ENCODE data around the gene UPP2.

The UPP2 gene

DNA sequence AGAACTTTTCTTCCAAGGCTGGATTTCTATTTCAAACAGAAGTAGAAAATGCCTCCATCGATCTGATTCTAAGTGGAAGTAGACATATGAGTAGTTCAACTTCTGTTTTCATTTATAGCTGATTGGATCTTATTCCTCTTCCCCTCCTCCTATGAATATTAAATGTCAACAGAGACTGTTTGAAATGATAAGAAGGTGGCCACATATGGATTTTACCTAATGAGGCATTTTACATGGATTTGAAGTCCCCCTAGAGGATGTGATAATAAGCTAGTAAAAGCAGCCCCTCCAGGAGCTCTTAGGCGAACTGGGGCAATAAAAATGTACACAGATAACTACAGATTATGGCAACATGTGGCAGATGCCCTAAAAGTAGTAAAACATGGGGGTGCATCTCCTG lies 71.0 kb downstream of the UPP2 start:
- DNase-seq (ENCODE audit: low spot score in 2 of 2) (no peak), ATAC-seq (replicated peaks; ENCODE audit: extremely low read depth, poor library complexity, severe bottlenecking) (no peak)
- Mint-ChIP-seq H3K36me3 (ENCODE audit: insufficient read depth) (no peaks in the 10 kb centered on the region), H3K27ac (ENCODE audit: low read depth) (no peak overlapping the region), H3K4me1 (no peaks in the 10 kb centered on the region), H3K9me3 (peaks cover 4% of the 10 kb centered on the region), H3K4me3 (no peak overlapping the region), H3K27me3 (peaks cover 23% of the 10 kb centered on the region)

DNA sequence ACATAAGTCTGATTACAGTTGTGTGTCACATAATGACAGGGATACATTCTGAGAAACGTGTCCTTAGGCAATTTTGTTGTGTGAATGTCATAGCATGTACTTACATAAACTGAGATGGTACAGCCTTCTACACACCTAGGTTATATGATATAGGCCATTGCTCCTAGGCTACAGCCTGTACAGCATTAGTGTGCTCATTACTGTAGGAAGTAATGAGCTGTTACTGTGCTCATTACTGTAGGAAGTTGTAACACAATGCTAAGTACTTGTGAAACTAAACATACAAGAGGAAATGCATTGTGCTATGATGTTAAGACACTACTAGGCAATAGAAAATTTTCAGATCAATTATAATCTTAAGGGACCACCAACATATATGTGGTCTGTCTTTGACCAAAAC lies 72.8 kb downstream of the UPP2 start:
- ATAC-seq (replicated peaks; ENCODE audit: extremely low read depth, poor library complexity, severe bottlenecking) (no peak), DNase-seq (ENCODE audit: low spot score in 2 of 2) (no peak)
- Mint-ChIP-seq H3K36me3 (ENCODE audit: insufficient read depth) (no peaks in the 10 kb centered on the region), H3K4me3 (no peak overlapping the region), H3K27ac (ENCODE audit: low read depth) (no peak overlapping the region), H3K27me3 (peaks cover 24% of the 10 kb centered on the region), H3K4me1 (no peaks in the 10 kb centered on the region), H3K9me3 (peaks cover 4% of the 10 kb centered on the region)

DNA sequence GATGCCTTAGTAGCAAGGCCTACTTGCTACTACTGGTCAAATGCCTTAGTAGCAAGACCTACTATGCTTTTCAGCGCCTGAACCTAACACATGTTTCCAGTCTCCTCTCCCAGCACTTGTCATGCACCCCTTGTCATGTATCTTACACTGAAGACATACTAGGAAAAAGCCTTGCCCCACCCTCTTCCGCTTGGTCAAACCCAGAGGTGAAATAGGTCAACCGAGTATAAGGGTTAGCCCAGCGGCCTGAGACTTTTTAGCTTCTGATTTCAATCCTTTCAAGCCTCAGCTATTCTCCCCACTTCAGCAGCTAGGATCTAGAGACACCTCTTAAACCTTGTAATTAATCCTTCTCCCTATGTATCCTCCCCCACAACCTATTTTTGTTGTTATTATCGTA lies 73.3 kb downstream of the UPP2 start:
- H3K4me3 Mint-ChIP-seq, result no peak overlapping the region
- H3K4me1 Mint-ChIP-seq, result no peaks in the 10 kb centered on the region
- no peak for ATAC-seq (replicated peaks; ENCODE audit: extremely low read depth, poor library complexity, severe bottlenecking)

DNA sequence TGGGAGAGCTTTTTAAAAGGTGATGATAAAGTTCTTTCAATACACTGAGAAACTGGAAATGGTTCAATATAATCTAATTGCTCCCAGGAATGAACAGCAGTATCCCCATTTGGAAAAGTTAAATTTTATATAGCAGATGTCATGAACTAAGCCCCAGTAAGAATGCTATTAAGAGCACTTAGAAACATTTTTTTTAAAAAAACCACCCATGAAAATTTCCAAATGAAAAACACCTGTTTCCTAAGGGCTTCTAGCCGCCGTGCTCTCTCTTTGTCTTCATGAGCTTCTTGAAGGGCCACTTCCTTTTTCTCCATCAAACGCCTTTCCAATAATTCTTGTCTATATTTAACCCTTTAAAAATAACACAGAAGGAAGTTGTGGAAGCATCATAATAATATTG lies 77.0 kb downstream of the UPP2 start:
- Mint-ChIP-seq H3K9me3 (no peaks in the 10 kb centered on the region), H3K4me3 (no peak overlapping the region), H3K27me3 (peaks cover 40% of the 10 kb centered on the region), H3K4me1 (no peaks in the 10 kb centered on the region), H3K36me3 (ENCODE audit: insufficient read depth) (no peaks in the 10 kb centered on the region), H3K27ac (ENCODE audit: low read depth) (no peak overlapping the region)
- DNase-seq (ENCODE audit: low spot score in 2 of 2), result no peak
- no peak for ATAC-seq (replicated peaks; ENCODE audit: extremely low read depth, poor library complexity, severe bottlenecking)

More for the DNA sequence above, 73.3 kb downstream of the UPP2 start:
- DNase-seq (ENCODE audit: low spot score in 2 of 2), result no peak
- Mint-ChIP-seq H3K36me3 (ENCODE audit: insufficient read depth) (no peaks in the 10 kb centered on the region), H3K9me3 (peaks cover 4% of the 10 kb centered on the region), H3K27ac (ENCODE audit: low read depth) (no peak overlapping the region), H3K27me3 (peaks cover 28% of the 10 kb centered on the region)

DNA sequence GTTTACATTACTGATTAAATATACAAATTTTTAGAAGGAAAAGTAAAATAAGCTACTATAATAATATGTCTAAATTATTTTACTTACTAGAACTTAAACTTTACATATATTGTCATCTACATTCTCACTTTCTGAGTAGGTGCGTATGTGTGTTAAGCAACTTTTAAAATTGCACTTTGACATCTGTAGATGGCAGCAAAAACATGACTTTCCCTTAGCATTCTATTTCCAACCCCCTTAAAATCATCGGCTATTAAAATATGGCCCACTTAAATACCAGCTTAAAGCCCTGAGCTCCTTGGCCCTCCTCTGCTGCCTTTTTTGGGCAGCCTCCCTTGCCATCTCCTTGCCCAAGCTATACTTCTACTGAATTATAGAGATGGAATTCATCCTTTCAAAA lies 78.0 kb downstream of the UPP2 start:
- ATAC-seq (replicated peaks; ENCODE audit: extremely low read depth, poor library complexity, severe bottlenecking) (no peak), DNase-seq (ENCODE audit: low spot score in 2 of 2) (no peak)
- Mint-ChIP-seq H3K36me3 (ENCODE audit: insufficient read depth) (no peaks in the 10 kb centered on the region), H3K27me3 (peaks cover 40% of the 10 kb centered on the region), H3K27ac (ENCODE audit: low read depth) (no peak overlapping the region), H3K4me3 (no peak overlapping the region), H3K4me1 (no peaks in the 10 kb centered on the region), H3K9me3 (no peaks in the 10 kb centered on the region)

DNA sequence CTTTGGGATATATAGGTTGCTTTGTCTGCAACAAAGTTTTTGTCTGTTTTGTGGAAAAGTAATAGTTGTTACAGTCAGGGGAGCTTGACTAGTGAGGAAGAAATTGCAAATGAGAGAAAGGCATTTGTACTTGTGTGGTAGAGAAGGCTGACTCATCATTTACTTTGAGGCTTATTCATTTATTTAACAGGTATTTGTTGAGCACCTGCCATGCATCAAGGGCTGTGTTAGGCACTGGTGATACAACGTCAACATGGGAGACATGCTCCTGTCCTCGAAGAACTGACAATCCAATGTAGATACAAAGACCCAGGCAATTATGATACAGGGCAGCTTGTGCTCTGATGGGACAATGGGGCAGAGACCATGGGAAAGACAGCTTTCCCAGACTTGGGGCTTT lies 79.5 kb downstream of the UPP2 start:
- H3K27ac Mint-ChIP-seq (ENCODE audit: low read depth), result no peak overlapping the region
- H3K36me3 Mint-ChIP-seq (ENCODE audit: insufficient read depth), result no peaks in the 10 kb centered on the region
- ATAC-seq (replicated peaks; ENCODE audit: extremely low read depth, poor library complexity, severe bottlenecking), result no peak
- H3K4me1 Mint-ChIP-seq, result no peaks in the 10 kb centered on the region
- no peaks in the 10 kb centered on the region for H3K9me3 Mint-ChIP-seq
- H3K4me3 Mint-ChIP-seq, result no peak overlapping the region
- no peak for DNase-seq (ENCODE audit: low spot score in 2 of 2)
- peaks cover 27% of the 10 kb centered on the region for H3K27me3 Mint-ChIP-seq

DNA sequence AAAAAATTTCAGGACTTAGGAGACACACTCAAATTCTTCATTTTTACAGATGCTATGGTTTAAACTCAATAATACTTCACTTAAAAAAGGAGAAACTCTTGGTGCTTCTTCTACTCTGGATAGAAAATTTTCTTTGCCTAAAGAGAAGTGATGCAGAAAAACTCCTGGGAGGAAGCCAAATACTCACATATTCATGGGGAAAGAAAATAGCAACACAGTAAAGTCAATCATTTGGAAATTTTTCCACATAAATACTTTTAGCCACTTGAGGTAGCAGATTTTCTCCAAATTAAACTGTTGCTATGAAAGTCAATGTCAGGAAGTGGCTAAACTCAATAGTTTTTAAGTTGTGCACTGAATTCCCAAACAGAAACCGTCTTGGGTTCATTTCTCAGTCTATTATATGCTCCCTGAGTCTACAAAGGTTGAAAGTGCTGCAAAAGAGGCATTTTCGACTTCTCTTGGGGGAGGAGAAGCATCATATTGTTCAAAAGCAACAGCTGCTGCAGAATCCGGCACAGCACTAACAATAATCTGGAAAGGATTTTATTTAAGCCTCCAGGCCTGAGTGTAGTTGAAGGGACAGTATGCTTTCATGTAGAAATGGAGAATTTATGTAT lies 81.1 kb downstream of the UPP2 start:
- Mint-ChIP-seq H3K4me3 (no peak overlapping the region), H3K27me3 (peaks cover 27% of the 10 kb centered on the region), H3K27ac (ENCODE audit: low read depth) (no peak overlapping the region), H3K36me3 (ENCODE audit: insufficient read depth) (no peaks in the 10 kb centered on the region), H3K4me1 (no peaks in the 10 kb centered on the region), H3K9me3 (no peaks in the 10 kb centered on the region)
- no peak for DNase-seq (ENCODE audit: low spot score in 2 of 2)
- ATAC-seq (replicated peaks; ENCODE audit: extremely low read depth, poor library complexity, severe bottlenecking), result no peak

DNA sequence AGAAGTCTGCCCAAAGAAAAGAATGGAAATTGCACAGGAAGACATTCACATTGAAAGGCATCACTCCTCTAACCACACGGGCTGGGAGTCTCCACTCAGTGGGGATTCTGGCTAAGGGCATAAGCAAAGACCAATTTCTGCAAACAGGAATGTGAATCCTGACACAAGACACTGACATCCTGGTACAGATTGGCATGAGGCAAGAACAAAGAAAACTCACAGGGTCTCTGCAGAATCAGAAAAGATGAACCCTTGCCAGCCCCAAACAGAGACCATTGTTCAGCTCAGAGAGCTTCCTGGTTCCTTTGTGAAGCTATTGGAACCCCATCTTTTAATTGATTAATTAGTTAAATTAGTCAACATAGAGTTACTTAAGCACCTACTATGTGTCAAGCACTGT lies 82.3 kb downstream of the UPP2 start:
- no peaks in the 10 kb centered on the region for H3K4me1 Mint-ChIP-seq
- H3K36me3 Mint-ChIP-seq (ENCODE audit: insufficient read depth), result no peaks in the 10 kb centered on the region
- no peak overlapping the region for H3K4me3 Mint-ChIP-seq
- H3K9me3 Mint-ChIP-seq, result no peaks in the 10 kb centered on the region
- H3K27me3 Mint-ChIP-seq, result peaks cover 27% of the 10 kb centered on the region
- ATAC-seq (replicated peaks; ENCODE audit: extremely low read depth, poor library complexity, severe bottlenecking), result no peak
- no peak for DNase-seq (ENCODE audit: low spot score in 2 of 2)
- H3K27ac Mint-ChIP-seq (ENCODE audit: low read depth), result no peak overlapping the region

DNA sequence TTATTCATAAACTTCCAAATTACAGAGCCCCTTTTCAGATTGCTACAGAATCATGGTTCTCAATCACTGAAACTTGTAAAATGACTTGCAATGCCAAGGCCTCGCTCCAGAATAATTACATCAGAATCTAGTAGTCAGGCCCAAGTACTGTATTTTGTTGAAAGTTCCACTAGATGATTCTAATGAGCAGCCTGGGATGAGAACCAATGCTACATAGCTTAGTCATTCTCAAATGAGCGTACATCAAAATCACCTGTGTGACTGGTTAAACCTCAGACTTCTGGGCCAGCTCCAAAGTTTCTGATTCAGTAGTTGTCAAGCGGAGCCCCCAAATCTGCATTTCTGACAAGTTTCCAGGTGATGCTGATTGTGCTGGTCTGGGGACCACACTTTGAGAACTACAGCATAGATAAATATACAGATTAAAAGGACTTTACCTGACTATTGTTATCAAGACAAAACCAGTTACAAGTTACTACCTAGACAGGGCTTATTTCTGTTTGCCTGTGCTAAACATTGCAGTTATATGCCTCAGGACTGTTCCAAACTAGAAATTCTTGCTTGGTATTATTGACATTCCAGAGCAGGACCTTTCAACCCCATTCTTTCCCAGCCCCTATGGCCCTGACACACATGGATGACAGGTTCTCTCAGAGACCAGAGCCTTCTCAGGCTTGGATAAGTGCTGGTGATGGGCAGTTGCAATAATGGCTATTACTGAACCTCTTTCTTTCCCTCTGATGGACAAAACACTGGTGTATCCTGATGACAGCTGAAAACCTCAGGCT lies 83.1 kb downstream of the UPP2 start:
- Mint-ChIP-seq H3K9me3 (no peaks in the 10 kb centered on the region), H3K27ac (ENCODE audit: low read depth) (no peak overlapping the region), H3K36me3 (ENCODE audit: insufficient read depth) (no peaks in the 10 kb centered on the region), H3K4me1 (peaks cover 3% of the 10 kb centered on the region), H3K27me3 (peaks cover 24% of the 10 kb centered on the region), H3K4me3 (no peak overlapping the region)
- ATAC-seq (replicated peaks; ENCODE audit: extremely low read depth, poor library complexity, severe bottlenecking) (no peak), DNase-seq (ENCODE audit: low spot score in 2 of 2) (no peak)
